Measurements from ENCODE around the gene EML1. TPM values are rescaled to one million over a fixed set of nuclear protein-coding genes. Genes with fewer than 3 reads are reported as not detected.

The EML1 gene
- total and polyA plus RNA-seq, 2 experiments from 2014 or later = 16.6 to 16.9 TPM

- no peak overlapping the region for H3K4me3 ChIP-seq
- no peak for DNase-seq (ENCODE audit: low read depth in 1 of 2, low spot score in 1 of 2)
- no peaks in the 10 kb centered on the region for H3K4me1 ChIP-seq (ENCODE audit: low read depth)
- H3K9me3 ChIP-seq (ENCODE audit: low read depth) = no peaks in the 10 kb centered on the region
- TF ChIP-seq, protein P1, sequence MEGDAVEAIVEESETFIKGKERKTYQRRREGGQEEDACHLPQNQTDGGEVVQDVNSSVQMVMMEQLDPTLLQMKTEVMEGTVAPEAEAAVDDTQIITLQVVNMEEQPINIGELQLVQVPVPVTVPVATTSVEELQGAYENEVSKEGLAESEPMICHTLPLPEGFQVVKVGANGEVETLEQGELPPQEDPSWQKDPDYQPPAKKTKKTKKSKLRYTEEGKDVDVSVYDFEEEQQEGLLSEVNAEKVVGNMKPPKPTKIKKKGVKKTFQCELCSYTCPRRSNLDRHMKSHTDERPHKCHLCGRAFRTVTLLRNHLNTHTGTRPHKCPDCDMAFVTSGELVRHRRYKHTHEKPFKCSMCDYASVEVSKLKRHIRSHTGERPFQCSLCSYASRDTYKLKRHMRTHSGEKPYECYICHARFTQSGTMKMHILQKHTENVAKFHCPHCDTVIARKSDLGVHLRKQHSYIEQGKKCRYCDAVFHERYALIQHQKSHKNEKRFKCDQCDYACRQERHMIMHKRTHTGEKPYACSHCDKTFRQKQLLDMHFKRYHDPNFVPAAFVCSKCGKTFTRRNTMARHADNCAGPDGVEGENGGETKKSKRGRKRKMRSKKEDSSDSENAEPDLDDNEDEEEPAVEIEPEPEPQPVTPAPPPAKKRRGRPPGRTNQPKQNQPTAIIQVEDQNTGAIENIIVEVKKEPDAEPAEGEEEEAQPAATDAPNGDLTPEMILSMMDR (IDR thresholded peaks at IDR 0.05; ENCODE audit: low read depth, low read length) = no peak
- no peak overlapping the region for H3K27ac ChIP-seq
- no peaks in the 10 kb centered on the region for H3K36me3 ChIP-seq
- H3K27me3 ChIP-seq = peaks cover 4% of the 10 kb centered on the region
These were observed 38.1 kb downstream of the EML1 start for GRCh38 chr14:99831303-99831702.

DNA sequence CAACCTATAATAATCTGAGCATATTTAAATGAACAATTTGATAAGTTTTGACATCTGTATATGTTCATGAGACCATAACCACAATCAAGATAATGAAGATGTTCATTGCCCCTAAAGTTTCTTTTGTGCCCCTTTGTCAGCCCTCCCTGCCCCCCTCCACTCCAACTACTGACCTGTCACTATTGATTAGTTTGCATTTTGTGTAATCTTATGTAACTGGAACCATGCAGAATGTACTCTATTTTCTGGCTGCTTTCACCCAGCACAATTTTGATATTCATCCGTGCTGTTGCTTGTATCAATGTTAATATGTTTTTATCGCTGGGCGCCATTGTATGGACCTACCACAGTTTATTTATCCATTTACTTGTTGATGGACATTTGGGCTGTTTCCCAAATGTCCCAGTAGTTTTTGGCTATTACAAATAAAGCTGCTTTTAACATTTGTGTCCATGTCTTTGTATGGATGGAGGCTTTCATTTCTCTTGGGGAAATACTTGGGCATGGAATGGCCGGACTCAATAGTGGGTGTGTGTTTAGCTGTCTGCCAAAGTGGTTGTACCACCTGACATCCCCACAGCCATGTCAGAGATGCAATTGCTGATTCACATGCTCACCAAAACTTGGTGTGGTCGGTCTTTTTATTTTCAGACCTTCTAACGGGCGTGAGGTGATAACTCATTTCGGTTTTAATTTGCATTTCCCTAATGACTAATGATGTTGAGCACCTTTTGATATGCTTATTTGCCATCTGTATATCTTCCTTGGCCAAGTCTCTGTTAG, 38.9 kb downstream of the EML1 start:
- H3K27me3 ChIP-seq = peaks cover 4% of the 10 kb centered on the region
- no peak for DNase-seq (ENCODE audit: low read depth in 1 of 2, low spot score in 1 of 2)
- H3K36me3 ChIP-seq = no peaks in the 10 kb centered on the region
- H3K27ac ChIP-seq = no peak overlapping the region
- H3K4me3 ChIP-seq = no peak overlapping the region
- no peaks in the 10 kb centered on the region for H3K9me3 ChIP-seq (ENCODE audit: low read depth)
- no peaks in the 10 kb centered on the region for H3K4me1 ChIP-seq (ENCODE audit: low read depth)
- TF ChIP-seq, protein P1 (IDR thresholded peaks at IDR 0.05; ENCODE audit: low read depth, low read length) = no peak

DNA sequence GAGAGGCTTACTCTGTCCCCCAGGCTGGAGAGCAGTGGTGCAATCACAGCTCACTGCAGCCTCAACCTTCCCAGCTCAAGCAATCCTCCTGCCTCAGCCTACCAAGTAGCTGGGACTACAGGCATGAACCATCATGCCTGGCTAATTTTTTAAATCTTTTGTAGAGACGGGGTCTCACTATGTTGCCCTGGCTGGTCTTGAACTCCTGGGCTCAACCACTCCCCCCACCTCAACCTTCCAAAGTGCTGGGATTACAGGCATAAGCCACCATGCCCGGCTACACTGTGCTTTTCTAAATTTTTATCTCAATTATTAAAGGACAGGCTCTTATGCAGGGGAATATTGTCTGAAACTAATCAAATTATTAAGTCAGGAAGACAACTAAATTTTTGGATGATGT, 44.6 kb downstream of the EML1 start:
- no peaks in the 10 kb centered on the region for H3K27me3 ChIP-seq
- H3K36me3 ChIP-seq = no peaks in the 10 kb centered on the region
- H3K27ac ChIP-seq = no peak overlapping the region
- no peak for DNase-seq (ENCODE audit: low read depth in 1 of 2, low spot score in 1 of 2)
- H3K9me3 ChIP-seq (ENCODE audit: low read depth) = no peaks in the 10 kb centered on the region
- TF ChIP-seq, protein P1 (IDR thresholded peaks at IDR 0.05; ENCODE audit: low read depth, low read length) = no peak
- H3K4me3 ChIP-seq = no peak overlapping the region
- peaks cover 46% of the 10 kb centered on the region for H3K4me1 ChIP-seq (ENCODE audit: low read depth)

DNA sequence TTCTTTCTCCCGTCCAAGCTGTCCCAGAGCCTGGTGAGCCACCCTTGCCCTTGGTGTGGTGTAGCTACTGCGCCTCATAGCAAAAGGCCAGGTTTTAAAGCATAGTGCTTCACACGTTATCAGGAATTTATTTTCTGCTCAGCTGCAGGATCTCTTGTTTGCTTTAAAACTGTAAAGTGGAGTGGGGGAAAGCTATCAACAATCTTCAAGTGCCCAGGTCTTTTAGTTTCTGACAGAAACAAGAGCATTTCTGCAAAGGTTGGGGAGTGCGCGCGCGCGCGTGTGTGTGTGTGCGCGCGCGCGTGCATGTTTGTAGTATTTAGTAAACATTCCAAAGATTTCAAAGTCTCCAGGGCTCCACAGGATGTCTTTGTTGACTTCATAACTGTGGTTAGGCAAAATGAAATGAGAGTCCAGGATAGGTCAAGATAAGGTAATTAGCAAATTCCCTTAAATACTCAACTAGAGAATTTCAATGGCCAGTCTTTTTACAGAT, 45.5 kb downstream of the EML1 start:
- peaks cover 46% of the 10 kb centered on the region for H3K4me1 ChIP-seq (ENCODE audit: low read depth)
- no peak overlapping the region for H3K4me3 ChIP-seq
- no peaks in the 10 kb centered on the region for H3K36me3 ChIP-seq
- TF ChIP-seq, protein P1 (IDR thresholded peaks at IDR 0.05; ENCODE audit: low read depth, low read length) = no peak
- DNase-seq (ENCODE audit: low read depth in 1 of 2, low spot score in 1 of 2) = peak; percentile 44 to 75
- no peaks in the 10 kb centered on the region for H3K9me3 ChIP-seq (ENCODE audit: low read depth)
- no peak overlapping the region for H3K27ac ChIP-seq
- H3K27me3 ChIP-seq = no peaks in the 10 kb centered on the region

DNA sequence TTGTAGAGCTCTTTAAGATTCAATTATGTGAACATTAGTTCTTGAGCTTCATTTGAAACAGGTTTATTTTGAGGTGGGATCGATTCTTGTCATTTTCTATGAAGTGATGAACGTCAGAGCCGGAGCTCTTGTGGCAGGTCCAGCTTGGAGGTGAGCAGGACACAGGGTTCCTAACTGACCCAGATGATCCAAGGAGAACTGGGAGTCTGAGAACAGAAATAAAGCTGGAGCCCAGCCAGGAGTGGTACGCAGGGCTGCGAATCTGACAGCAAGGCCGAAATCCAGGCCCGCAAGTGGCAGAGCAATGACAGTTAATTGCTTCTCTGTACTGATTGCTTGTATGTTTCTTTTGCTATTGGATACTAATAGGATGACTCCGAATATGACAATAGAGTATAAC, 46.5 kb downstream of the EML1 start:
- H3K4me3 ChIP-seq = no peak overlapping the region

More for the DNA sequence above, 46.5 kb downstream of the EML1 start:
- Histone ChIP-seq H3K27ac (no peak overlapping the region), H3K36me3 (no peaks in the 10 kb centered on the region), H3K9me3 (ENCODE audit: low read depth) (no peaks in the 10 kb centered on the region), H3K4me1 (ENCODE audit: low read depth) (peaks cover 46% of the 10 kb centered on the region), H3K27me3 (no peaks in the 10 kb centered on the region)
- peak in 1 of 2 donors; percentile 45 for DNase-seq (ENCODE audit: low read depth in 1 of 2, low spot score in 1 of 2)
- TF ChIP-seq, protein P1 (IDR thresholded peaks at IDR 0.05; ENCODE audit: low read depth, low read length) = no peak
